NCI-H1105 treated with DMSO at 0.1 percent for 48 hours (cell line): Measurements from ENCODE around the gene EIF3F.

ENCODE experiments used
- DNase-seq: peaks from one replicate; lab custom pipeline; 2025; lab: John Stamatoyannopoulos, UW

EIF3F gene, protein sequence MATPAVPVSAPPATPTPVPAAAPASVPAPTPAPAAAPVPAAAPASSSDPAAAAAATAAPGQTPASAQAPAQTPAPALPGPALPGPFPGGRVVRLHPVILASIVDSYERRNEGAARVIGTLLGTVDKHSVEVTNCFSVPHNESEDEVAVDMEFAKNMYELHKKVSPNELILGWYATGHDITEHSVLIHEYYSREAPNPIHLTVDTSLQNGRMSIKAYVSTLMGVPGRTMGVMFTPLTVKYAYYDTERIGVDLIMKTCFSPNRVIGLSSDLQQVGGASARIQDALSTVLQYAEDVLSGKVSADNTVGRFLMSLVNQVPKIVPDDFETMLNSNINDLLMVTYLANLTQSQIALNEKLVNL

DNA sequence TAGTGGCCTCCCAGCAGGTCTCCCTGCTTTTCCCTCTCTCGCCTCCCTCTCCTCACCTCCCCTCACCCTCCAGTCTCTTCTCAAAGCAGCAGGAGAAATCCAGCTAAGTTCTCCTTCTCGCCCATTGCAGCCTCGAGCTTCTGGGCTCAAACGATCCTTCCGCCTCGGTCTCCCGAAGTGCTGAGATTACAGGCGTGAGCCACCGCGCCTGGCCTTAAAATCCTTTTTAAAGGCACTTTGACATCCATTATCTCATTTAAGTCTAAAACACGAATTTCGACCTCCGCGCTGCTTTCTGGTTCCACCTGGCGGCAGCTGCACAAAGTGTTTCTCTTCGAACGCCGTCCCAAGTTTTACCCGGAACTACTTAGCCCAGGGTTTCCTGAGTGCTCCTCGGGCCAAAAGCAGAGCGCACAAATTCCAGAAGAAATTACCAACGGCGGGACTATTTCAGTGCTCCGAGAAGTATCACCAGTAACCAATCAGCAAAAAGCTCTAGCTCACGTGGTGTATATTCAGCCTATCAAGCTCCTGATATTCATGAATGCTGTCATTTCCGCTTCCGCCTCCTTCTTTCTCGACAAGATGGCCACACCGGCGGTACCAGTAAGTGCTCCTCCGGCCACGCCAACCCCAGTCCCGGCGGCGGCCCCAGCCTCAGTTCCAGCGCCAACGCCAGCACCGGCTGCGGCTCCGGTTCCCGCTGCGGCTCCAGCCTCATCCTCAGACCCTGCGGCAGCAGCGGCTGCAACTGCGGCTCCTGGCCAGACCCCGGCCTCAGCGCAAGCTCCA is at the start of gene EIF3F:
TSS of gene EIF3F (plus strand) at position 570 of the 792 bp plus-strand sequence. CDS start at position 586, 16 bp downstream.
- DNase-seq, result peak; percentile 100

DNA sequence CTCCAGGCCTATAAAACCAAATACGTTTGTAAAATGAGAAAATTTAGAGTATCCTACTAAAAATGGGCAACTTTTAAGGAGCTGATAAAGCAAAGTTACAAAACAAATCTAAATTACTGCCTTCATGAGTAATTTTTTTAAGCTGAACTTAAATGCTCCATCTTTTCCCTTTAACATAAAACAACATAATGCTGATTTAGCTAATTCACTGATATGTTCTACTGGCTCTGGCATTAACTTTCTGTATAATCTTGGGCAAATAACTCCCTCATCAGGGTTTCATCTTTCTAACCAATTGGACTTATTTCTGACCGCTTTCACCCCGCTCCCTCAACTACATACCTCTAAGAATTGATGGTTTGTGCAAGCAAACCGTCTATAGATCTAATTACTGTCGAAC is 46.0 kb upstream of the EIF3F start:
- DNase-seq, result no peak

DNA sequence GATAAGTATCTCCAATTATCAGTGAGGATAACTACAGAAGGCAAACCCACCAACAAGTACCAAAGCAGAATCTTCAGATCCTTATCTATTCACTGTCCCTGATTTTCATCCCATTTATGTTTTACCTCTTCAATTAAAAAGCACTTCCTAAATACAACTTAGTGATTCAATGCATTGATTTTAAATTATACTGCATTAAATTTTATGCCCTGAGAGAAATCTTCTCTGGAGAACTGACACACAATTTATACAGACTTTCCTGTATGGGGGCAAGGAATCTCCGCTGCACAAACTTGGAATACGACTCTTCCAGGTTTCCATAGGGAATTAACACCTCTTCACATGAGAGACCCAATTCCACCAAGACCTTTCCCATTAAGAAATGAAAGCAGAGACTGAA is 45.5 kb upstream of the EIF3F start, which contains the start of gene OR10A3:
TSS of gene OR10A3 (minus strand) at position 101 of the 400 bp plus-strand sequence. CDS start 2,188 bp downstream, outside the sequence.
- no peak for DNase-seq

DNA sequence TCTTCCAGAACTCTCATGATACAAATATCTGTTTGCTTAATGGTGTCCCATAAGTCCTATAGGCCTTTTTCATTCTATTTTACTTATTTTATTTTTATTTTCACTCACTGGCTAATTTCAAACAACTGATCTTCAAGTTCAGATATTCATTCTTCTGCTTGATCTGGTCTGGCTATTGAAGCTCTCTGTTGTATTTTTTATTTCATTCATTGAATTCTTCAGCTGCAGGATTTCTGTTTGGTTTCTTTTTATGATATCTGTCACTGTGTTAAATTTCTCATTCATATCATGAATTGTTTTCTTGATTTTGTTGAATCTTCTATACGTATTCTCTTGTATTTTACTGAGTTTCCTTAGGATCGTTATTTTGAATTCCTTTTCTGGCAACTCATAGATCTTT is 43.0 kb upstream of the EIF3F start:
- no peak for DNase-seq

DNA sequence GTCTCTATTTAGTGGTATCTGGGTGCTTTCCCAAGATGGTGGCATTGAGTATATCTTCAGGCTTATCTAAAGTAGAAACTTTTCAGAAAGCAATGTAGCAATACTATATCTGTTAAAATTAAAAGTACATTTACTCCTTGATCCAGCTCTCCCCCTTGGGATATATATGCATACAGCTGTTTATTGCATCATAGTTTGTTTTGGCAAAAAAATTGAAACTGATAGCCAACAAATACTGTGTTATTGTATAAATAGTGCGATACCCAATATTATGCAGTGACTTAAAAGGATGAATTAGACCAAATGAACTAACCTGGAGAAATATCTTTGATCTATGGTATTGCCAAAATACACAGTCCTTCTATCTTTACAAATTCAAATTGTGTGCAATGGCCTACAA is 37.2 kb upstream of the EIF3F start:
- no peak for DNase-seq

DNA sequence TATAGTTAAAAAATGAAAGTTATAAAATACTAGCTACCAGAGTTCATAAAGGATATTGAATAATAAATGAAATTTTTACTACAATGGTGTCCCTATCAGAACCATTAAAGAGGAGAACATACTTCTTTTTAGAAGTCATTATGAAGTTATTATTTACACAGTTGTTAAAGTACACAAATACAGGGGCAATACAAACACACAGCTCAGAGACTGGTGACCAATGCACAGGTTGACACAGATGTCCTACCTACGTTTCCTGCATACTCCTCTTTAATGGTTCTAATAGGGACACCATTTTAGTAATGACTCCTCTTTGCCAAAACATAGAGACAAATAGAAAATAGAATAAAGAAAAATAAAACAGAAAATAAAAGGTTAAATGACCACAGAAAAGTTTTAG is 31.9 kb upstream of the EIF3F start:
- no peak for DNase-seq

DNA sequence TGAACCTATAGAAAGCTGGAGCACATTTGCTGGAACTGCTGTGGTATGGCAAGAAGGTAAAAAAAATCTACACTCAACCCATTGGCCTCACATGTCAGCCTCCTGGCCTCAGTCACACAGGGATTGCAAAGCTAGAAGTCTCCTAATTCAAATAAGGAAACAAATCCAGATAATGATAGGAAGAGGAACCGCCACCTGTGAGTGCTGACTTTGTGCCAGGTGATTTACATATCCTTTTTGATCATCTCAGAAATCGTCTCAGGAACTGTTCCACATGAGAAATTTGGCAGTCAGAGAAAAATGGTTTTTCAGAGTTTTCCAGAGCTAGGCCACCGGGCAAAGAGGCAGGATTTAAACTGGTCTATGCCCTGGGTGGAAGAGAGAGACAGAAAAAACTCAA is 22.9 kb upstream of the EIF3F start:
- no peak for DNase-seq

DNA sequence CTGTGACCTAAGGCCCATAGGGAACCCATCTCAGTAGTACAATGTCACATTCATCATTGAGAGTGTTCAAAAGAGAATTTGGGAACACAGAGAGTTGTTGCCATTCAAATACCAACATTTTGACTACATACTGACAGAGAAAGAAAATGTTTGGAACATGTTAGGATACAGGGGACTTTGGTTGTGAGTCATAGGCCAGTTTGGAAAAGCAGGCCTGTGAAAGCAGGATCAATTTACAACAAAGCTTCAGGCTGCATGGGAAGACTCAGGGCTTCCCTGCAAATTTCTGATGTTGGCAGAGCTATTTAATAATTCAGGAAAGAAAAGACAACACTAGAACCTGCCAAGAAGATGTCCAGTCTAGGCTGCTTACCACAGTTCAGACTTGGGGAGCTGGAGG is 22.3 kb upstream of the EIF3F start:
- no peak for DNase-seq

DNA sequence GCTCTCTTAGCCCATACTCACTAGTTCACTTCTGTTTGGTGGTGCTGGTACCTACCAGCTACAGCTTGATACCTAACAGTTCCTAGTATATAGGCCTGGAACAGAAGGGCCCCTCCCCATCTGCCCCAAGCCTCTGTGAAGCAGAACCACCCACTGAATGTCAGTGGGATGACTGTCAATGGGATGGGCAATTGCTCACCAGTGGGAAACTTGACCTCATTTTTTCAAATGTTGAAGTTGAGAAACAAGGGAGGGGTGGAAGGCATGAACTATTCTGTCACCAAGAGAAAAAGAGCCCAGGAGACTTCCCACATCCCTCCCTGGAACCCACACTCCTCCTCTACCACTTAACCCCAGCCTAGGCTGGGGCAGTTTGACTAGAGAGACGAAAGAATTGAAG is 21.8 kb upstream of the EIF3F start, which contains the start of gene NLRP10:
TSS of gene NLRP10 (minus strand) at position 62 of the 400 bp plus-strand sequence. CDS start 1,952 bp downstream, outside the sequence.
- no peak for DNase-seq

DNA sequence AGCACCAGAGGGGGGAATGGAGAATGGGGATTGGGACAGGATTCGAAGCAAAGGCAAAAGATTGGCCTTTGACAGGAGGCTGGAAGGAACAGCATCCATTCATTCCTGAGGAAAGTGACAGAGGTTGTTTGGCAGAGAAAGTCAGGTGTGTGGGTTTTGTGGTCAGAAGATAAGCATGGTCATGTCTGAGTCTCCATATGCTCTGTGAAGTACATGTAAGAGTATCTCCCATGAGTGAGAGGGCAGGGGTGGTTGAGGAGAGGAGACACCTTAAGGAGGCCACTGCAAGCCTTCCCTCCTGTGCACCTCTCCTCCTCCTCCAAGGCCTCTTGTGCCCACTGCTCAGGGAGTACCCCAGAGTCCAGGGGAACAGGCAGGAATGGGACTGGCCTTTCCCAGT is 20.0 kb upstream of the EIF3F start:
- DNase-seq, result no peak

DNA sequence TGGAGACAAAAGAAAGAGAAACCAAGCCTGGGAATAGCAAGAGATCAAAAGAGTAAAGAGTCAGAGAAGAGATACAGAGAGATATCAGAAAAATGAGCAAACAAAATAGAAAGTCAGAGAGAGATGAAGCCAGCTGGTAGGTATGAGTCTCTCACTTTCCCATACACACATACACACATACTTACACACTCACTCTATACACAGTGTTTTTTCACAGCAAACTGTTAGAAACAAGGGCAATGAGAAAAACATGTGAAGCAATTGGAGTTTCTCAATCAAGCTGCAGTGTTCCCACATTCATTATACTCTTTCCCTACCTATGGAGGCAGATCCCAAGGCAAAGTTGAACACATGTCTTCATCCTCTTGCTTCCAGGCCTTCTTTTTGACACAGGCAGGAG is 19.3 kb upstream of the EIF3F start:
- DNase-seq, result no peak

DNA sequence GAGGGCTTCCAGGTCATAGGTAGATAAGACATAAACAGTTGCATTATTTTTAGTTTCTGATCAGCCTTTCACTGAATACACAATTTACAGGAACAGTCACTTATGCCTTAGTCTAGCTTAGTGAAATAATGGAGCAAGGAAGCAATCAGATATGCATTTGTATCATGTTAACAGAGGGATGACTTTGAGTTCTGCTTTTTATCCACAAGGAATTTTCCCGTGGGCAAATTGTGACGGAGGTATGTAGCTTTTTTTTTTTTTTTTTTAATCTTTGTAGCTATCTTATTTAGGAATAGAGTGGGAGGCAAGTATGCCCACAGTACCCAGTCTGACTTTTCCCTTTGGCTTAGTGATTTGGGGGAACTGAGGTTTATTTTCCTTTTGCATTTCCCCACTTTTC is 18.5 kb upstream of the EIF3F start:
- DNase-seq, result no peak

DNA sequence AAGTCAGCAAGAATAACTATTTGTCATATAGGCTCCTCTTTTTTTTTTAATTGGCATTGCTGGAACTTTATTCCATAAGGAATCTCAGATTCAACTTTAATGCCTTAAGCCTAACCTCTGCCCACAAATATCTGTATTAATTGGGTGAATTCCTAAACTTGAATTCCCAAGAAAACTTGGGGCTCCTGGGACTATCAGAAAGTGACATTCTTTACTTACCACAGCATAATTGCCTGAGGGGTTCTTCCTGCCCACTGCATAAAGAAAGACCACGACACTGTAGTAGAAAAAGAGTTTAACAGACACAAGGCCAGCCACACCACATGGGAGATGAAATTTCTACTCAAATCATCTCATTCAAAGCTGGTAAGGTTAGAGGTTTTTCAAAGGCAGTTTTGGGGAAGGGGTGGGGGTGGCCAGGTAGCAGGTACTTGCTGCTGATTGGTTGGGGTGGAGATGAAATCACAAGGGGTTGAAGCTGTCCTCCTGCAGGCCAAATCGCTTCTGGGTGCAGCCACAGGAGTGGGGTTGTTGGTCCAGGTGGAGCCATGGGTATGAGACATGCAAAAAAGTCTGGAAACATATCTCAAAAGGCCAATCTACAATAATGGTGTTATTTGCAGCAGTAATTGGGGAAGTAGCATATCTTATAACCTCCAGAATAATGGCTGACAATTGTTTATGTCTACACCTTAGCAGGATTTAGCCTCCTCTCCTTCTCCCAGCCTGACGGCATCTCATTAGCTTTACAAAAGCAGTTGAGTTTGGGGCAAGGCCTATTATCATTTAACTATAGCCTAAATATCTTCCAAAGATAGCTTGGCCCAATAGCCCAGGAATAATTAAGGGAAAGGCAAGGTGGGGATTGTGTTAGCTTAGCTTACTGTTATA is 17.1 kb upstream of the EIF3F start:
- no peak for DNase-seq

DNA sequence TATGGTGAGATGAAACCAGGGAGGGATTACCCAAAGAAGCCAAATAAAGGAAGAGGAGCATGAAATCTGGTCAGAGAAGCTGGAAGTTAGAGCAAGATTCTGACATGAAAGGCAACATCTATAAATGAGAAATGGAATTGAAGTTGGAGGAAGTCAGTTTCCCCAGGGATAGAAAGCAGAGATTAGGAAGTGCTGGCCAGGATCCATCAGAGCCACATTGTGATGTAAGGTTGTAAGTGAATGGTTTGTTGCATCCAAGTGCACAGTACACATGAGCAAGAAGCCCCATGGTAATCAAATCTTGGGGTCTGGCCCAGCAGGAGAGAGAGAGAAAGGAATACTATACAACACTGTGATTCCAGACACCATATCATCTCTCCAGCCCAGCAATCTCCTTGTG is 15.3 kb upstream of the EIF3F start:
- no peak for DNase-seq

DNA sequence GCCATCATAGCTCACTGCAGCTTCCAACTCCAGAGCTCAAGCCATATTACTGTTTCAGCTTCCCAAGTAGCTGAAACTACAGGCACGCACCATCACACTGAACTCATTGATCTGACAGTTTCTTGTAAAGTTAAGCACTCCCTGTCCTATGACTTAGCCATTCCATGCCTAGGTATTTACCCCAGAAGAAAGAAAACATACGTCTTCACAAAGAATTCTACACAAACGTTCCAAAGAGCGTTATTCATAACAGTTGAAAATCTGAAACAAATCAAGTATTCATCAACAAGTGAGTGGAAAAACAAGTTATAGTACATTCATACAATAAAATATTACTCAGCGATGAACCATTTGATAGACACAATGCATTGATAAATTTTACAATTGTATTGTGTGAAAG is 14.1 kb upstream of the EIF3F start:
- DNase-seq, result no peak

DNA sequence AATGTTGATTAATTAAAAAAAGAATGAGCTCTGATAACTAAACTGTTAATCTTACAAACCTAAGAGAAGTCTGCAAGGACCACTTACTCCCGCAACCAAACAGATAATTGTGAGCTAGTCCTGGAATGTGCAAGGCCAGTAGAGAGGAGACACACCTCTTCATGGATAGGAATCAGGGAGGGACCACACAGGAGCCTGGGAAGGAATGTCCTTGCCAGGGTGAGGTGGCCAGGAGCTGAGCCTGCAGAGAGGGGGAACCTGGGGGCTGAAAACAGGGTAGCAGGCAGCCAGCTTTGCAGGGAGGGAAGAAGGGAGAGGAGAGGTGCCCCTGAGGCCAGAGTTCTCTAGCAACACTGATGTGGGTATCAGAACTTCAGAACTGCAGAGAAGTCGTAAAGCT is 12.5 kb upstream of the EIF3F start:
- DNase-seq, result no peak

DNA sequence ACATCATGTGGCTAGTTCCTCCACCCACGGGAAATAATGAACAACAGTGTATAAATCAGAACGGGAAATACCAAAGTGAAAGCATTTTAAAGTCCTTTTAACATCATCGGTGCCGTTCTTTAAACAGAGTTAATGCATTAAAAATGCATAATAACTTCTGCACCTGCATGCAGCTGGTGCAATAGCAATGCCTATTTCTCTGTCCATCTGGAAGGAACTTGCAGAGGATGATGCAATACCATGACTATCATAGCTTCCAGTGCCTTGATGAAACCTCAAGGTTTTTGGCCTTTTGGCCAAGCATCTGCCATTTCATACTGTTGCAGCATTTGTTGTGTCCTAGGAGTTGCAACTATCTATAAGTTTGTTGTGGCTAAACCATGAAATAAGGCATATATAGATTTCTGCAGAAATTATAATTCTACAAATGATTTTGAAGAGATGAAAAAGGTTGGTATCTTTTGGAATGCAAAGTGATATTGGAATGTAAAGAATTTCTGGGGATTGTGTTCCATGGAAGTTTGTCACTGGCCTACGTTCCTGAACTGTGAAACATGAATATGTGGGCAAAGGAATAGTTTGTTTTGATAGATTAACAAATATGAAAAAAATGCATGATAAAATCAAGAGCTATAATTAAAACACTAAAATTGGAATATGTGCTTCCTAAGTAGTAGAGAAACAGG is 9.8 kb upstream of the EIF3F start:
- no peak for DNase-seq

DNA sequence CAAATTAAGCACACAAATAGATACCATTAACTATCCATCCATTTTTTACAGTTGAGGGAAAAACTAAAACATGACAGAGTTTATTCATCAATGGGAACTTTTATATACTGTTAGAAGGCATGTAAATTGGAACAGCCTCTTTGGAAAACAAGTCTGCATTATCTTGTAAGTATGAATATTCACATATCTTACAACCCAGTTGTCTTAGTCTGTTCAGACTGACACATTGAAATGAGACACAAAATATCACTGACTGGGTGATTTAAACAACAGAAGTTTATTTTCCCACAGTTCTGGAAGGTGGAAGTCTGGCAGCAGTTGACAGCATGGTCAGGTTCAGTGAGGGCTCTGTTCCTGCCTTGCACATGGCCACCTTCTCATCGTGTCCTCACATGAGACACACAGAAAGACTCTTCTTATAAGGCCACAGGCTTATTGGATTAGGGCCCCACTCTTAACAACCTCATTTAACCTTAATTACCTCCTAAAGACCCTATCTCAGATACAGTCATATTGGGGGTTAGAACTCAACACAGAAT is 5.4 kb upstream of the EIF3F start:
- no peak for DNase-seq

DNA sequence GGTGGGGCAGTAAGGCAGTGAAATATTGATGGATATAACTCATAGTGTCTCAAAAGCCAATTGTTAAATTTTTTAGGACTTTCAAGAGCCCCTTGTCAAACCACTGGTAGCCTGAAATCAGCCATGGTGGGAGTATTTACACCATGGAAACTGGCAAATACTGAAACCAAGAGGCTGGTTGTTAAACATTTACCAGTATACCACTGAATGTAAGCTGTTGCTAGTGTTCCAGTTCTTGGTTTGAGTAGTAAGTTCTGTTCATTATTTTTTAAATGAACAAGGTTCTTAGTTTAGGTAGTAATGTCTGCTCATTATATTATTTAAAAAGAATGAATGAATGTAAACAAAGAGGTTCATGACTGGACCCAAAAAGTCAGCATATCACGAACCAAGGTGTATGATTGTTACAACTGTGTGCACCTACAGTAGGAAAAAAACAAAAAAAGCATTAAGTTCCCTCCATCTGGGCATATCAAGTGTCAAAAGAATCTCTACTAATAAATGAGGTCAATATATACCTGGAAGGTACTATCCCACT is 4.5 kb upstream of the EIF3F start:
- no peak for DNase-seq

DNA sequence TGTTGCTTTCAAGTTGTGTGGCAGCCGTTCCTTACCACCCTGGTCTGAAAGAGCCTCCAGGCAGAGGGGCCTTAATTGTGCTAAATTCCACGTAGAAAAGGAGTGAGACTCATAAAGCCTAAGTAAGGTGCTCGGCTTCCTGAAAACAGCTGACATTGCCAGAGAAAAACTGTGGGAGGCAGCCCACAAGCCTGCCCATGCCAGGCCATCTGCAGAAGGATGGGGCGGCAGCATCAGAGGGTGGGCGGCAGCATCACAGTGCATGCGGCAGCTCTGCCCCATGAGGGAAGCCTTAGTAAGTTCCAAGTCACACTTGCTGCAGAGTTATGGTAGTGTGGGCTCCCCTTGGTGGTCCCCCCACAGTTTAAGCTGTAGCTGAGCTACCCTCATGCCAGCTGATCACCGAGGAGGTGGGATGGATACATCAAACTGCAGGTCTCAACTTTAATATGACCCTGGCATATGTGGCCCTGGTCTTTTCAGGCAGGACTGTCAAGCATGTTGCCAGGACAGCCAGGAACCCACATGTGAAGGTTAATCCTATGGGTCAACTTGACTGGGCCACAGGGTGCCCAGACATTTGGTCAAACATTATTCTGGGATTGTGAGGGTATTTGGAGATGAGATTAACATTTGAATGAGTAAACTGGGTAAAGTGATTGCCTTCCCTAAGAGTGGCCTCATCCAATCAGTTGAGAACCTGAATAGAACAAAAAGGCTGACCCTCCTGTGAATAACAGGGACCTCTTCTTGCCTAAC is 3.1 kb upstream of the EIF3F start:
- no peak for DNase-seq
